Omental fat pad (tissue), 4 donors: ENCODE results near the gene MALL. TPM values are rescaled to one million over a fixed set of nuclear protein-coding genes. Genes with fewer than 3 reads are reported as not detected.
"Not testable (repeated sequence)": the region's sequence is repeated elsewhere in the genome, so short reads cannot be mapped to it uniquely, and the experiment has no call there.

ENCODE experiments used
- ATAC-seq: fragments of 150-250 bp; one replicate; pipeline ENCODE4 v1.9.1; 2016; ENCODE audit warnings: mild to moderate bottlenecking, moderate library complexity; ENCODE audit not compliant: low FRiP score
- DNase-seq: peaks from one replicate; pipeline ENCODE4 v3.0.0-alpha.2; 2019; ENCODE audit warnings: low spot score
- total RNA-seq, 4 donors: library from RNA; depleted of rRNA; stranded (reverse); fragments of >200 nt; gene quantifications; one replicate each; pipeline ENCODE4 v1.1.0, GENCODE V29; 2016

MALL gene
- total RNA-seq, 4 donors from 2014 or later: 6.7 to 38.5 (median 17.1) TPM

- DNase-seq, ATAC-seq: not testable (repeated sequence)
These were observed 31.9 kb downstream of the MALL start for GRCh38 chr2:110083757-110084156.

GRCh38 chr2:110083162-110083561, 32.5 kb downstream of the MALL start:
- ATAC-seq: peak; percentile 27
- DNase-seq: not testable (repeated sequence)

GRCh38 chr2:110078104-110078503, 37.5 kb downstream of the MALL start:
- ATAC-seq: not testable (repeated sequence)

GRCh38 chr2:110075896-110076295, 39.7 kb downstream of the MALL start:
- not testable (repeated sequence) for ATAC-seq

More at GRCh38 chr2:110078104-110078503, 37.5 kb downstream of the MALL start:
- DNase-seq: not testable (repeated sequence)

GRCh38 chr2:110069869-110070268, 45.8 kb downstream of the MALL start:
- ATAC-seq, DNase-seq: not testable (repeated sequence)

More at GRCh38 chr2:110075896-110076295, 39.7 kb downstream of the MALL start:
- not testable (repeated sequence) for DNase-seq

GRCh38 chr2:110068153-110068552, 47.5 kb downstream of the MALL start:
- not testable (repeated sequence) for DNase-seq, ATAC-seq

- not testable (repeated sequence) for DNase-seq, ATAC-seq
These were observed 53.3 kb downstream of the MALL start for GRCh38 chr2:110062332-110062731.

GRCh38 chr2:110060550-110060949, 55.1 kb downstream of the MALL start:
- not testable (repeated sequence) for ATAC-seq, DNase-seq

- ATAC-seq: peak; percentile 67
- DNase-seq: not testable (repeated sequence)
These were observed 55.8 kb downstream of the MALL start for GRCh38 chr2:110059694-110060358.

- not testable (repeated sequence) for ATAC-seq, DNase-seq
These were observed 56.5 kb downstream of the MALL start for GRCh38 chr2:110059009-110059693.

- DNase-seq, ATAC-seq: not testable (repeated sequence)
These were observed 57.6 kb downstream of the MALL start for GRCh38 chr2:110058034-110058433.

- not testable (repeated sequence) for ATAC-seq, DNase-seq
These were observed 59.7 kb downstream of the MALL start for GRCh38 chr2:110055819-110056408.

GRCh38 chr2:110054521-110055407, 60.9 kb downstream of the MALL start:
- DNase-seq (peak; percentile 22), ATAC-seq (peak; percentile 97)

- DNase-seq, ATAC-seq: not testable (repeated sequence)
These were observed 61.9 kb downstream of the MALL start for GRCh38 chr2:110053688-110054087.

- DNase-seq, ATAC-seq: not testable (repeated sequence)
These were observed 63.5 kb downstream of the MALL start for GRCh38 chr2:110052166-110052565.

GRCh38 chr2:110050222-110050621, 65.4 kb downstream of the MALL start:
- not testable (repeated sequence) for DNase-seq, ATAC-seq

GRCh38 chr2:110049769-110050168, 65.9 kb downstream of the MALL start:
- not testable (repeated sequence) for DNase-seq, ATAC-seq

- ATAC-seq: not testable (repeated sequence)
- peak; percentile 8 for DNase-seq
These were observed 67.1 kb downstream of the MALL start for GRCh38 chr2:110048255-110049197.
